ENCODE measurements around the gene ARHGAP4. TPM values are rescaled to one million over a fixed set of nuclear protein-coding genes. Genes with fewer than 3 reads are reported as not detected.

ARHGAP4 gene
- total and polyA plus RNA-seq, 10 donors: 176 to 713 (median 269) TPM

DNA sequence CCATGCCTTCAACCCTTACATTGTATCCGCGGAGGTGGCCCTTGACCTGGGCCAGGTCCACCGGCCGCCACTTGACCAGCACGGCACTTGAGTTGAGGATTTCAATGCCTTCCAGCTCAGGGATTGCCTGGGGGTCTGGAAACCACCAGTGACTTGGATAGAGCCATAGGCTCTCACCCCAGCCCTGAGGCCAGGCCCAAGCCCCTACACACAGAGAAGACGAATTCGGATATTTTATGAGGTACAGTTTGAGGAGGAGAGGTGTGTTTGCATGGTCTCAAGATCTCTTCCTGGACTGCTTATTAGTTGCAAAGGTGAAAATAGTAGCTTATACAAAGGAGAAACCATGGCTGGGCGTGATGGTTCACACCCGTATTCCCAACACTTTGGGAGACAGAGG is 60.4 kb downstream of the ARHGAP4 start:
- H3K27ac ChIP-seq: no peak overlapping the region
- H3K9me3 ChIP-seq: no peaks in the 10 kb centered on the region
- intact Hi-C loops (cut with DNase I; ENCODE audit: low total_unique reads): no loop called here
- peak; percentile 50 for DNase-seq
- WGBS, 5 donors: 91 to 98% (median 93%) methylated on average over 7 to 9 of the region's 9 CpGs
- no peak for TF ChIP-seq POLR2A (IDR thresholded peaks at IDR 0.05)
- TF ChIP-seq CTCF (IDR thresholded peaks at IDR 0.05 in 8 of 11, conservative IDR thresholded peaks at IDR 0.05 in 3 of 11): no peak
- TF ChIP-seq POLR2AphosphoS5 (IDR thresholded peaks at IDR 0.05): no peak
- H3K36me3 ChIP-seq: no peaks in the 10 kb centered on the region
- no peaks in the 10 kb centered on the region for H3K4me1 ChIP-seq
- H3K27me3 ChIP-seq (replicated peaks in 1 of 7): peaks cover 0 to 34% (median 4%) of the 10 kb centered on the region in 7 donors
- no peak overlapping the region for H3K4me3 ChIP-seq

- DNase-seq: no peak
- no peak overlapping the region for H3K4me3 ChIP-seq
- intact Hi-C loops (cut with DNase I; ENCODE audit: low total_unique reads): no loop called here
- no peaks in the 10 kb centered on the region for H3K9me3 ChIP-seq
- no peak for TF ChIP-seq POLR2AphosphoS5 (IDR thresholded peaks at IDR 0.05)
- no peaks in the 10 kb centered on the region for H3K4me1 ChIP-seq
- H3K27ac ChIP-seq: no peak overlapping the region
- no peaks in the 10 kb centered on the region for H3K36me3 ChIP-seq
- 88 to 99% (median 93%) methylated on average over 6 to 11 of the region's 11 CpGs; no CpG with 5 or more reads in 1 of the 5 donors for WGBS, 5 donors
- peaks cover 0 to 30% (median under 1%) of the 10 kb centered on the region in 7 donors for H3K27me3 ChIP-seq (replicated peaks in 1 of 7)
Observed at GRCh38 chrX:153865321-153865580, 60.8 kb downstream of the ARHGAP4 start.

- Histone ChIP-seq H3K4me1 (no peaks in the 10 kb centered on the region), H3K4me3 (no peak overlapping the region), H3K36me3 (no peaks in the 10 kb centered on the region), H3K9me3 (no peaks in the 10 kb centered on the region), H3K27me3 (replicated peaks in 1 of 7) (peaks cover 0 to 26% (median 0%) of the 10 kb centered on the region in 7 donors), H3K27ac (no peak overlapping the region)
- peak; percentile 74 for DNase-seq
- intact Hi-C loops (cut with DNase I; ENCODE audit: low total_unique reads): no loop called here
- no peak for TF ChIP-seq CTCF (IDR thresholded peaks at IDR 0.05 in 8 of 11, conservative IDR thresholded peaks at IDR 0.05 in 3 of 11)
- TF ChIP-seq POLR2A (IDR thresholded peaks at IDR 0.05): no peak
- TF ChIP-seq POLR2AphosphoS5 (IDR thresholded peaks at IDR 0.05): no peak
- WGBS, 5 donors: 76 to 87% (median 84%) methylated on average over 9 to 30 of the region's 30 CpGs
Observed at GRCh38 chrX:153864561-153865320, 61.3 kb downstream of the ARHGAP4 start.

DNA sequence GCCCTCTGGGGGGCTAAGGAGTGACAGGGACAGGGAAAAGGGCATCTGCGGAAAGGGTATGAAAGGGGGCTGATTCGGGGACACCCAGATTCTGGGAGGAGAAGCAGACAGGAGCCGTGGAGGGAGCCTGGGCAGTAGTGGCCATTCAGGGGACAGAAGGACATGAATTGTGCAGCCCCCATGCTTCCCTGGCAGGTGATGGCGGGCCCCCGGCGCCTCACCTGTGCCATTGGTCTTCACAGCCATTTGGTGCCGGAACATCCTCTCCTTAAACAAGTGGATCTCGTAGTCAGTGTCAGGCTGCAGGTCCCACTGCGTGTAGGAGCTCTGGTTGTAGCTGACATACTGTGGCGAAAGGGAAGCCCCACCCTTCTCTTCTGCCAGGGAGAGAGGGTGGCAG is 62.0 kb downstream of the ARHGAP4 start:
- H3K4me1 ChIP-seq: no peaks in the 10 kb centered on the region
- WGBS, 5 donors: 83 to 93% (median 87%) methylated on average over 4 to 10 of the region's 10 CpGs
- intact Hi-C loops (cut with DNase I; ENCODE audit: low total_unique reads): no loop called here
- H3K36me3 ChIP-seq: no peaks in the 10 kb centered on the region
- no peak for DNase-seq
- no peaks in the 10 kb centered on the region for H3K9me3 ChIP-seq
- H3K4me3 ChIP-seq: no peak overlapping the region
- H3K27ac ChIP-seq: no peak overlapping the region
- TF ChIP-seq POLR2A (IDR thresholded peaks at IDR 0.05) (no peak), POLR2AphosphoS5 (IDR thresholded peaks at IDR 0.05) (no peak), CTCF (IDR thresholded peaks at IDR 0.05 in 8 of 11, conservative IDR thresholded peaks at IDR 0.05 in 3 of 11) (no peak)
- H3K27me3 ChIP-seq (replicated peaks in 1 of 7): peaks cover 0 to 21% (median 0%) of the 10 kb centered on the region in 7 donors
